ENCODE data around the gene VPS52.

DNA sequence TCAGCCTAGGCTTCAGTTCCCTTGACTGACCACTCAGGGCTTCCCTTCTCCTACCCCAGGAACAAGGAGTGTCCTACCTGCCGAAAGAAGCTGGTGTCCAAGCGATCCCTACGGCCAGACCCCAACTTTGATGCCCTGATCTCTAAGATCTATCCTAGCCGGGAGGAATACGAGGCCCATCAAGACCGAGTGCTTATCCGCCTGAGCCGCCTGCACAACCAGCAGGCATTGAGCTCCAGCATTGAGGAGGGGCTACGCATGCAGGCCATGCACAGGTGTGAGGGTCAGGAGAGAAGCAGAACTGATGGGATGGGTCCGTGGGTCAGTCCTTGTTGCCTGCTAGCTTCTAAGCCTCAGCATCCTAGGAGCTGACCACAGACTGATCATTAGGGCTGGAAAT lies 61.8 kb downstream of the VPS52 start:
- TF ChIP-seq EZH2 (IDR thresholded peaks at IDR 0.05): no peak
- TF ChIP-seq, protein P1, sequence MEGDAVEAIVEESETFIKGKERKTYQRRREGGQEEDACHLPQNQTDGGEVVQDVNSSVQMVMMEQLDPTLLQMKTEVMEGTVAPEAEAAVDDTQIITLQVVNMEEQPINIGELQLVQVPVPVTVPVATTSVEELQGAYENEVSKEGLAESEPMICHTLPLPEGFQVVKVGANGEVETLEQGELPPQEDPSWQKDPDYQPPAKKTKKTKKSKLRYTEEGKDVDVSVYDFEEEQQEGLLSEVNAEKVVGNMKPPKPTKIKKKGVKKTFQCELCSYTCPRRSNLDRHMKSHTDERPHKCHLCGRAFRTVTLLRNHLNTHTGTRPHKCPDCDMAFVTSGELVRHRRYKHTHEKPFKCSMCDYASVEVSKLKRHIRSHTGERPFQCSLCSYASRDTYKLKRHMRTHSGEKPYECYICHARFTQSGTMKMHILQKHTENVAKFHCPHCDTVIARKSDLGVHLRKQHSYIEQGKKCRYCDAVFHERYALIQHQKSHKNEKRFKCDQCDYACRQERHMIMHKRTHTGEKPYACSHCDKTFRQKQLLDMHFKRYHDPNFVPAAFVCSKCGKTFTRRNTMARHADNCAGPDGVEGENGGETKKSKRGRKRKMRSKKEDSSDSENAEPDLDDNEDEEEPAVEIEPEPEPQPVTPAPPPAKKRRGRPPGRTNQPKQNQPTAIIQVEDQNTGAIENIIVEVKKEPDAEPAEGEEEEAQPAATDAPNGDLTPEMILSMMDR (IDR thresholded peaks at IDR 0.05 in 2 of 3, conservative IDR thresholded peaks at IDR 0.05 in 1 of 3; ENCODE audit: borderline replicate concordance in 1 of 3, insufficient read depth in 1 of 3, low read depth in 2 of 3, low read length in 2 of 3): no peak
- TF ChIP-seq SP1 (IDR thresholded peaks at IDR 0.05; ENCODE audit: low read depth): no peak
- no peak for TF ChIP-seq POLR2AphosphoS5 (IDR thresholded peaks at IDR 0.05; ENCODE audit: low read depth, low read length)
- no peak for TF ChIP-seq POLR2A (IDR thresholded peaks at IDR 0.05; ENCODE audit: borderline replicate concordance, extremely low read depth, insufficient read depth, insufficient read length)
- TF ChIP-seq, protein P2, sequence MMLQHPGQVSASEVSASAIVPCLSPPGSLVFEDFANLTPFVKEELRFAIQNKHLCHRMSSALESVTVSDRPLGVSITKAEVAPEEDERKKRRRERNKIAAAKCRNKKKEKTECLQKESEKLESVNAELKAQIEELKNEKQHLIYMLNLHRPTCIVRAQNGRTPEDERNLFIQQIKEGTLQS (IDR thresholded peaks at IDR 0.05): no peak
- no peak for TF ChIP-seq TCF7L2 (IDR thresholded peaks at IDR 0.05; ENCODE audit: borderline replicate concordance, extremely low read depth, insufficient read depth, insufficient read length)

All from HCT116 (cell line).